HG02678 (cell line): ENCODE data around the gene FAM124A.

ENCODE experiments used
- ATAC-seq: cut with Tn5 transposase; IDR thresholded peaks from one replicate; pipeline ENCODE4 v1.9.1; 2021; ENCODE audit warnings: mild to moderate bottlenecking, moderate library complexity; ENCODE audit not compliant: unreplicated experiment

Gene FAM124A

DNA sequence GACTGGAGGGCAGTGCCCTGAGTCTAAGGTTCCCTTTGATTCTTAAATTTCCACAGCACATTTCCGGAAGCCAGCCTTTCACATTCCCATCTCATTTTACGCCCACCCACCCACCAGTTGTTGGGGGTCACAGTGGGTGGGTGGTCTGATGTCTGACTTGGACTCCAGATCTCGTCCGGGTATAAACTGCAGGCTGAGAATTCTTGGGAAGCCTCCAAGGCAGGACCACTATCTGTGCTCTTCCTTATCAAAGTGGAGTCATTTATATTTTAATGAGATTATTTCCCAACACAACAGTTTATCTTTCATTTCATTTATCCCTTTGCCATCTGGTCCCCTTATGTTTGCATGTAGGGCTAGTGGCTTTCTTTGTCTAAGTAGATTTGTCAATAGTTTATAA lies 3.6 kb upstream of the FAM124A start:
- ATAC-seq, result no peak

DNA sequence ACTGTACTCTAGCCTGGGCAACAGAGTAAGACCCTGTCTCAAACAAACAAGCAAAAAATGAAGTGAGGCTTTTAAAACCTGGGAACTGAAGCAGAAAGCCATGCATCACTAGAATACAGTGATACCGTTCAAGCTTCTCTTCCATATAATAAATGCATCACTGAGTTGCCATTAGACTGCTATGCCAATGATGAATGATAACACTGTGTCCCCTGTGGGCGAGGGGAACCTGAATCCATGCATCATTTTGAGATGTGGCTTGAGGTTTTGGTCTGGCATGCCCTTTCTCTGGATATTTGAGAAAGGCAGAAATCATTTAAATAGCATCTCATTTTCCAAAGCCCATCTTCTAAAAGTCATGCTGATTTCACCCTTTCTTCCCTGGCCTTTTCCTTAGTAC lies 1.5 kb upstream of the FAM124A start:
- ATAC-seq, result no peak

DNA sequence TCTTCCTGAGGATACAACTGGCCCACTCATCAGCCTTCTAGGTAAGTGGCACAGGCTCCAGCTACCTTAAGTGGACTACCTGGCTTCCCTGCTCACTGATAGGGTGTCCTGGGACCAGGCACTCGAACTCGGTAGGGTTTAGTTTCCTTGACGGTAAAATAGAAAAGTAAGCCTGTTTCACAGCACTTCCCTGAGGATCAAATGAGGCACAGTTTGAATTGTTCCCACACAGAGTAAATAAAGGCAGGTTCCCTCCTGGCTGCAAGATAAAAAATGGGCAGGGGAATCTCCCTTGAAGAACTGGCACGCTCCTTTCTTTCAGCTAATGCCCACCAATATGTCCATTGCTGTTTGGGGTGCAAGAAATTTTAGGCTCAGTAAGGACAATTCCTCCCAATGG lies 1.1 kb upstream of the FAM124A start:
- ATAC-seq, result no peak

DNA sequence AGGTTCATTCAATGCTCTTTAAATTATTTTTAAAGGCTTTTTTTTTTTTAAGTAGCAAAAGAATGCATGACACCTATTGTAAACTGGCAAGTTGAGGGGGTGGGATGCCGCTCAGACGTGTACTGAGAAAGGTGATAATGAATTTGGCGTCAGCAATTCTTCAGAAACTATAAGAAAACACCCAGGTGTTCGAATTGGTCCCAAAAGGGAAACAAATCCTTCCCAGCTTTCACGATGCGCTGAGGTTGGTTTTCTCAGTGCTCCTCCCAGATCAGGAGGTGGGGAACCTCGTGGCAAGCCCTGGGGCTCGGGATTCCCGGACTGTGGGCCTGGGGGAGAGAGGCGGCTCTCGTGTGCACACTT lies 543 bp upstream of the FAM124A start:
- no peak for ATAC-seq

DNA sequence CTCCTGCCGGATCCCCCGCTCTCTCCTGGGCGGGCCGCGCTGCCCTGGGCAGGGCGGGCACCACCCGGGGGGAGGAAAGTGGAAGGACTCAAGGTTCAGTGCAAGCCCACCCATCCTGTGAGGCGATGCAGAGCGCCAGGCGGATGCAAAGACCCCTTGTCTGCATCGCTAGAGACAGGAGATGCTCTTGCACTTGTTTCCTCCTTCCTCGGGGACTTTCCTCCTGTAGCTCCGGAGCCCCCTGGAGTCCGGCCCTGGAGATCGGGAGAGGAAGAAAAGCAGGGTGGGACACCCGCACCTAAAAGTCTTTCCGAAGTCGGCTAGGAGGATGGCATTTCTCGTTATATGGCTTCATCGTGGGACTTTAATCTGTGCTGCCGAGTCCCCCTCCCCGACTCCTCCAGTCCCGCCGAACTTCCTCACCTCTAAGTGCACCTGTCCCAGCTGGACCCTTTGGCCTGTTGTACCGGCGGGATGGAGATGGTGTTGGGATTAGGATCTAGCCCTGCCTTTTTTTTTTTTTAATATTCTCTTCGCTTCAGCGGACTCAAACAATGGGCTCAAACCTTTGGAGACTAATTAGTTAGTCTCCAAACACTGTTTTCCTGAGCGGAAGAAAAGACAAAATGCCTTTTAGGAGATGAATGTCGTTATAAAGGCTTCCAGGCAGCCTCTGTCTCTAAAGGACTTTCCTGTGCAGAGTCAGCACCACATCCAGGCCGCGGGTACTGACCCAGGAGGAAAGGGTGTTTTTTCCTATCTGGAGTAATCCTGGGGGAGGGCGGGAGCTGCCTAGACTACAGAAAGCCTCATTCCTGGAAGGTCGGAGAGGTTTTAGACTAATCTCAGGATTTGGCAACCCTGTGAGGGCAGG lies 725 bp downstream of the FAM124A start:
- ATAC-seq, result peak; percentile 13

DNA sequence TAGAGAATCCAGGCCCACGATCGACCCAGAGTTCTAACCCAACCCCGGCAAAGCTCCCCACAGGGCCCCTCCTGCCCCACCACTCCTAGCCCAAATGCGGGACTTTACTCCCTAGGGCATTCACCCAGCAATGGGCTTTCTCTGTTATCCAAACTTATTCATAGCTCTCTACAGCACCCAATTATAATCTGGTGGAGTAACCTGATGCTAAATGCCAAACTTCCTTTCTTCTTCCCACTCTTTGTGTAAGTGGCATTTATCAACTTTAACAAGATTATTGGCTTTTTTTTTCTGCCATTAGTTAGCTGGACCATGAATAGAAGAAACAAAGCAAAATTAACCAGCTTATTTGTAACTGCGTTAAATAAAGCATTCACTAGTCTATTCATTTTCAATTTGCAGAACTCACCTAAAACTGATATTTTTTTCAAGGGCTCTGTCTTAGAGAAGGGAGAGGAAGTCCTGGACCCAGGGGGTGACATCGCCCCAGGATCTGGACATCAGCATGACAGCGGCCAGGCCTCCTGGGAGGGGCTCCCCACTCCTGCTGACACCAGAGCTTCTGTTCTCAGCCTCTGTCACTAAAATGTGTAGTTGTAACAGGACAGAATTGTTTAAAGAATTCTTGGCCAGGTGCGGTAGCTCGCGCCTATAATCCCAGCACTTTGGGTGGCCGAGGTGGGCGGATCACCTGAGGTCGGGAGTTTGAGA lies 1.5 kb downstream of the FAM124A start:
- no peak for ATAC-seq

DNA sequence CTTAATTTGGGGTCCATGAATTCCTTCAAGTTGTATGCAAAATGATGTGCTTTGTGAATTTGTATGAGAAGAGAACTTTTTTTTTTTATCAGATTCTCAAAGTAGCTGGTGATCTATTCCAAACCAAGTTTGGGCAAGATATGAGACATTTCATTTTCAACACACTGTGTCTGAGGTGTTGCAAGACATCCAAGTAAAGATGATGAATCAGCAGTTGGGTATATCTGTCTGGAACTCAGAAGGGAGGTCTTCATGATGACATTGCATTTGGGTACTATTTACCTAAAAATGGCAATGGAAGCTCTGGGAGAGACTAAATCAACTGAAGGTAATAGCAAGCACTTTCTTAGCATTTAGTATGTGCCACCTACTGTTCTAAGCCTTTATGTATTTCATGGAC lies 2.8 kb downstream of the FAM124A start:
- ATAC-seq, result no peak

DNA sequence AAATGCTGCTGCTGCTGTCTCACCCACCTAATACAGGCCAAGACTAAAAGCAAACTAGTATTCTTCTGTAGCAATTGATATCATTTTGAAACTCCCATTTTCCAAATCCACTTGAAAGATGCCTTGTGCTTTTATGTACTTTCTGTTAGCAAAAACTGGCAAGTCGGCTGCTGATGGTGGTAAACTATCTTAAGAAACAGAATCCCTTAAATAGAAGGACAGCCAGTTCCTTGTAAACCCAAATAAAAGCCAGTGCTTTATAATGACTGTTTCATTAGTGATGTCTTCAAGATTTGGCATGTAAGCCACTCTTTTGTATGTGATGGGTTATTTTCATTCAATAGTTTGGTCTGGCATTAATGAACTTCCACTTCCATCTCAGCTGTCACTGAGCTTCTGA lies 5.2 kb downstream of the FAM124A start:
- no peak for ATAC-seq

DNA sequence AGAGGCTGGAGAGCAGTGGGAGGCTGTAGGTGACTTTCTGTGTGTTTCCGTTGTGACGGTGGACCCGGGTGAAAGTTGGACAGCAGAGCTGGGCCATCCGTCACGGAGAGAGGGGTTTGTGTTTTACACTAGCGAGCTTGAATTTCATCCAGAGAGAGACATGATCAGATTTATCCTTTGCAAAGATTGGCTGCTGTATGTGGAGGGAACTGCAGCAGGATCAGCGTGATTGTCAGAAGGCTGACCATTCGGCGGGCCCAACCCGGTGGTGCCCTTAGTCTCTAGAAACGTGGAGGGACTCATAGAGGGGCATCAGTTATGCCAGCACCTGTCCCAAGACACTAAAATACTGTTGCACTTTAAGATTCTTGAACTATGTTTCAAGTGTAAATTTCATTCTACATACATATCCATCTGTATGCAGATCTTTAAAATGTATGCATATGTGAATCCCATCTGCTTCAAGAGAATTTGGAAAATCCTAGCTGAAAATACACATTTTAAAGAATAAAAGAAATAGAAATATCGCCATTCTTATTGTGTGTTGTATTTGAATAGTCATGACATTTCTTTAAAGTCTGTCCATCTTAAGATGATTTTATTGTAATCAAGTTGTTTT lies 7.0 kb downstream of the FAM124A start:
- ATAC-seq, result no peak

DNA sequence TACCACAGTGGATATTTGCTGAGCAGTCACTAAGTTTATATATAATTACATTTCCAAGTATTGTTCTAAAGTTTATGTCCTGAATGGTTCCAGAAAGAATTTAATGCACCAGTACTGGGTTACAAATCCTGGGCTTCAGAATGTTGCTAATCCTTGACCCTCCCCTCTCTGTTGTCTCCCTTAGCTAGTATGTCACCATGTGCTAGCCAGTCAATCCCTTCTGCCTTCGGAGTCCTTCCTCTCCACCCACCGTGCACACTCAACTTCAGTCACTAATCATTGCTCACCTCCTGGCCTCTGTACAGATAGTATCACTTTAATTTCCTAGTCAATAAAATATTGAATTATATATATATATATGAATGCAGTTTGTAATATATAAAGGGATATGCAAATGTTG lies 7.5 kb downstream of the FAM124A start:
- ATAC-seq, result no peak

DNA sequence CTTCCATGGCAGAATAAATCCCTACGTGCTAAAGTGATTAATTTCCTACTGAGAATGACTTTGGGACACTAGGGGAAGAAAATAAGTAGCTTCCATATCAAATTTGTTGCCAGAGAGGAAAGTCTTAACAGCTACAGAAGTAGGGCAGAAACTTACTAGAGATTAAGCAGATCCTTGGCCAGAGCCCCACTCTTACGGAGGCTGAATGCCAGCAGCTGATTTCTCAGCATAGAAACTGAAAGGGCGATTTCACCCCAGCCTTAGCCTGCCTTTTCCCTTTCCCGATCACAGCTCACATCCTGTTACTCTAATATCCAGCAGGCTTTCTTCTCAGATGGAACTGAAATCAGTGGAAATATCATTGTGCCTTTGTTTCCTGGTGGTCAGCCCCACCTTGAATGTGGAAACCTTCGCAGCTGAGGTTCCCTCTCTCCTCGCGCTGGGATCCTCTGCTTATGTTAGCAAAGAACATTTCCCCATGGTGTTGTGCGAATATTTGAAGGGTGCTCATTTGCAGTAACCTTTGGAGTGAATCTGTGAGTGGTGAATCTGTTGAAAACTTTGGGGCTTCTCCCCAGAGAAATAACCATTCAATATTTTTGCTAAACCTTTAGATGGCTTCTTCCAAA lies 8.4 kb downstream of the FAM124A start:
- ATAC-seq, result no peak

DNA sequence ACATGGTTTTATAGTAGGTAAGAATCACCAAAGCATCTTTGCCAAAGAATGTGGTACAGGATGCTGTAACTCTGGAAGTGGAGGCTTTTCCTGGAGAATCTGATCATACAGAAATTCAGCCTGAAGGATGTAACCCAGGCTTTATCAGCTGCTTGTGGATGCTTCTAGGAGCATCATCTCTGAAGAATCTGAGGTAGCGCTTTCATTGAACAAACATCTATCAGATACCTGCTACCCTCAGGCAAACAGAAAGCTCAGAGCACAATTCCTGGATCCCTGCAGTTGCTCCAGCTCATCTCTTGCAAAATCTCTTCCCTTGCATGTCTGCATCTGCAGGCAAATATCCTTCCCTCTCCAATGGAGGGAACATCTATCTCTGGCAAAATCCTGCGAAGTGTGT lies 9.3 kb downstream of the FAM124A start:
- ATAC-seq, result no peak

DNA sequence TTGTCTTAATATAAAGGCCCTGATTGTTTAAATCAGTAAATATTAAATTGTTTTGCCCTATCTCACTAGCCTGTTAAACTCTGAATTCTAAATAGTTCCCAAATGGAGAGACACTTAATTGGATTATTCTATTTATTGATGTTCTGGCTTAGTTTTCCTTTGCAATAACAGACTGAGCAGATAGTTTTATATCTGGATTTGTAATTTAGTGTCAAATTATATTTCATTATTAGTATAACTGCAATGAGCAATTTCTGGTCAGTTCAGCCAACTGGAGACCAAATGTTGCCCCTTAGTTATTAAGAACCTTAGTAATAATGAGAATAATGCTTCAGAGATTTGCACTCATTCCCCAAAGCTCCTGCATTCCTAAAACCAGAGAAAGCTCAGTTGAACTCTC lies 10.1 kb downstream of the FAM124A start:
- ATAC-seq, result no peak

DNA sequence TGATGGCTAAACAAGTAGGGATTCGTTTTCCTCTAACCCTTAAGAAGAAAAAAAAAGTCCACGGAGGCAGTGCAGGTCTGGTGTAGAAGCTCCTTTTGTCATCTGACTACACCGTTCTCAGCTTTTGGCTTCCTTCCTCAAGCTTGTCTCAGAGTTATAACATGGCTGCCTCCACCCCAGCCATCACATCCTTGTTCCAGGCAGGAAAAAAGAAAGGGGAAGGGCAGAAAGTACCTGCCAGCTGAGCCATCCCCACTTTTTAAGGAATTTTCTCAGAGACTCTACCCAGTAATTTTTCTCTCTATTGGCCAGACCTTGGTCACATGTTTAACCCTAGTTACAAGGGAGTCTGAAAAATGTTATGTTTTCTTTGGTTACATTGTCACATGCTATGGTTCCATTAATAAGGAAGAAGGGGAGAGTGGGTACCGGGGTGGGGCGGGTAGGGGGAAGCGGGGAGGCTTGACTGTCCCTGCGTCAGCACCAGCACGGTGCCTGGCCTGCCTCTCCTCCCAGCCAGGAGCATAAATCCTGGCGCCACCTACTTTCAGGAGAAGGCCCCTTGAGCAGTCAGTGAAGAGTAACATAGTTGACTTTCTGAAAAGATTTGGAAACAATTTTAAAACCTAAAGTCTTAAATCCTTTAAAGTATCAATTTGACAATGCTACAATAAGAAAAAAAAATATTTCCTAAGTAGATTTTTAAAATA lies 11.1 kb downstream of the FAM124A start:
- ATAC-seq, result no peak

DNA sequence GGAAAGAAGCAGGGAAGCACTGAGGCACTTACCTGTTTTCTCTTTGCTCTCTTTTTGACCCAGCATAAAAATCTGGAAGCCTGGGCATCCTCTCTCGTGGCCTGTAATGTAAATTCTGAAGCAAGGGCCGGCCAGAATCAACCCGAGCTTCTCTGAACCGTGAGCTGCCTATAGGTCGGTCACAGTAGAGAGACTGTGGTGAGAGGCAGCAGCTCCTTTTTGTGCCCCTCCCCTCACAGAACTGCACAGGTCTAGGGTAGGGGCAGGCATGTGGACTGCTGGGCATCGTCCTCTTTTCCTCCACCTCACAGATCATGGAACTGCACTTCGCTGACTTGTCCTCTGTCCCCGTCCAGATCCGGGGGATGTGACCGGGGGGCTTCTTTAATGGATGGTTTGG lies 12.5 kb downstream of the FAM124A start:
- ATAC-seq, result no peak

DNA sequence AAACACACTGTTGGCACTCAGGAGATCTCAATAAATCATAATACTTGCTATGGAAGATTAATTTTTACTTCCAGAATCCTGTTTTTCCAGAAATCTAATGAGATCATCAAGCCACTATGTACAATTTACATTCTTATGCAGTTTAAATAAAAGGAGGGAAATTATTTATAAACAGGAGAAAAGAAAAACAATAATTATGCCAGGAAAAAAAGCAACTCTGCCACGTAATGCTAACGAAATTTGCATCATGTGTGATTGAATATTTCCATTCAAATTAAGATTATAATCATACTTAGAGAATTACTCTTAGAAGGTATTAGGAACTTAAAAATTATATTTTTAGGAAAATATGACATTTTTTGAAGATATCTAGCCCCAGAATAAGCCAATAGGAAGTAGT lies 13.0 kb downstream of the FAM124A start:
- no peak for ATAC-seq

DNA sequence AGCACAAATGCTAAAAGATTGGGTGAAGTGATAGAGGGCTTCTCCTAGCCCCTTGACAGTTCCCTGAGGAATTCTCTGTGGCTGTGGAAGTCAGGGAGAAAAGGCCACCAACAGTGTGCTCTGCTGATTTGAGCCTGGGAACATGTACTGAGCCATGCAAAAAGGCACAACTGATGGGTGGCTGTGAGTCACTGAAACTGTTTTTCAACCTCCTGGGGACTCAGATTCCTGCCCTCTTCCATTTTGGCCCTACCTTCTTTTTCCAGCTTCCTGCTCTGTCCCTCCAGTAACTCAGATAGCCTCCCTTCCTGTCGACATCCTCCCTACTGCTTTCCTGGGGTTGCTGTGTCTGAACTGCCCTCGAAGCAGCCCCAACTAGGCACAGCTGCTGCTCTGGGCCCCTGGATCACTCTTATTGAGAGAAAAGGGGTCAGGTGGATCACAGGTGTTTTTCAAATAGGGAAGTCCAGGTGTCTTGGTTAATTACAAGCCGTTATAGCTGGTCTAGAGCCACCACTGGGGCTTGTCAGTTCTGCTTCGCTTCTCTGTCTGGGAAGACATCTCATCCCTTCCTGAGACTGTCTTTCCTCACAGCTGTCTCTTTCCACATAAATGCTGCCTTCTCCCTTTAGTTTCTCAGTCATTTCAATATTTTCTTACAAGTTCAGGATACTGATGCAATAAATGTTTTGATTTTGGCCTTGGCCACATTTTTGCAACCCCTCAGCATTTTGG lies 13.7 kb downstream of the FAM124A start:
- ATAC-seq, result no peak

DNA sequence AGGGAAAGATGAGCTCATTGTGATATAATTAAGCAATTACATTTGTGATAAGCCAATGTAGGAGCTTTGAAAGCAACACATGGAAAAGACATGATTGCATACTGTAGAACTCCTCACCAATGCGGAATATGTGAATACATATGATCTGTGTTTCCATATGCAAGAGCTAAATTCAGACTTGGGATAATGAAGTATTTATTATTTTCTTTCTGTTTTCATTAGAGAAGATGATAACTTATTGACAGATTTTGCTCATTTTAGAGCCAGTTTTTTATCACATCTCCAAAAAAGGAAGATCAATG lies 14.2 kb downstream of the FAM124A start:
- no peak for ATAC-seq

DNA sequence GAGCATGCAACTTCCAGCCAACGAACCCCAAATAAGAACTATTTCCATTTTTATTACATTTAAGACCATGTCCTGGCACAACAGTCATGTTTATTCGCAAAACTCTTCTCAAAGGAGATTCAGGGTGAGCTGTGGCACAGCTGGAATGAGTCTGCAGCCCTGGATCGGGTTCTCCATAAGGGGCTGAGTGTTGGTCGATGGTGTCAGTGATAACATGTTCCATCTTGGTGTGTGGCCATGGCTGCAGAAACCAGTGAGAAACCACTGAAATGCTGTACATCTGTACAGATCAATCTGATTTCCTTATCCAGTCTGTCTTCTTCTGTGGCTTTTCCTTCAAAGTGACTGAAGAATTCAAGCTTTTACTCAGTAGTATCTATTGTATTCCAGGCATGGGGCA lies 15.2 kb downstream of the FAM124A start:
- no peak for ATAC-seq

DNA sequence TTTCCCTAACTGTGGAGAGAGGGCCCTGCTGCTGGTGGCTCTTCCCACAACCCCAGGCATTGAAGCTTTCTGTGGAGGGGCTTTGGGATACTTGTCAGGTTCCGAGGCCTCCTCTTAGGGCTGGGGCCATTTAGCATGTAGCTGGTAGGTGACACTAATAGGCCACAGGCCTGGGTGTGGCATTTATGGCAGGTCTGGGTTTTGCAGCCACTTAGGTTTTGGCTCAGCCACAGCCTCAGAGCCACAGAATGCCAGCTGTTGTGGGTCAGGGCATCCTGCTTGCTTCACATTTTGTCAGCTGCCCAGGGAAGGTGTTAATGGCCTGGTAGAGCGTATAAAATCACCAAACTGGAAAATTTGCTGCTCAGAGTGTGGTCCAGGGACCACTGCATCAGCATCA lies 15.7 kb downstream of the FAM124A start:
- no peak for ATAC-seq

DNA sequence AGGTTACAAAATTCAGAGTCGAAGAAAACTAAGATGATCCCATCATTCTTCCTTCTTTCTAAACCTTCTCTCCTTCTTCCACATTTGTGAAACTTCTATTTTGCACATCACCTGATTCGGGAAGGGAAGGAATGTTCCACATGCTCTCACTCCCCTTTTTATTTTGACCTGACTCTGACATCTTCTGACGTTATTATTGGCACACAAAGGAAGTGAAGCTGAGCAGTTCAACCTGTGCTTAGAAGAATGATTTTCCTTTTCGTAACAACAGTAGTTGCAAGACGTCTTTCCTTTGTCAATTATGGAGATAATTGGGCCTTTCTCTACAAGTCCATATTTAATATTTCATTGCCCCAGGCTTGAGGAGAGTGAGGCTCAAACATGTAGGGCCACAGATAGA lies 18.0 kb downstream of the FAM124A start:
- ATAC-seq, result no peak
